Stimulated activated CD4-positive, alpha-beta T cell treated with anti-CD3 and anti-CD28 coated beads, Interleukin-2, amount 100 ng/mL, for 4 hours (primary cell): ENCODE measurements around the gene CA5A.

Experiments used
- DNase-seq: peaks from one replicate; pipeline ENCODE4 v3.0.0-alpha.2; 2020; ENCODE audit warnings: low read depth

The CA5A gene

DNA sequence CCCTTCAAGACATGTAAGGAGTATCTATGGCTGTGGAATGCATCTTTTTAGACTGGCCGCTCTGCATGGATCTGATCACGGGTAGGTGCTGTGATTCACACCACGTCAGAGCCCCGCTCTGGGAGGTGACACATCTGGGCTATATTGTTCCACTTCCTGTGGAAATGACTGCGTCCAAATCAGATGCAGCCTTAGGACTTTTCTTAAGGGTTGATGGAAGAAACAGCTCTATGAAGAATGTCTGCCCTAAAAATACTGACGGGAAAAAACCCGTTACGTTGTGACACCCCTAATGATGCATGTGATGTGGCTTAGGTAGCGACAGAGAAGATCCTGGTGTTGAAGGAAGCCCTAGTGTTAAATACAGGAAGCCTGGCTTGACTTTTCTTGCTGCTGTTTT is 27.1 kb upstream of the CA5A start:
- peak; percentile 72 for DNase-seq

DNA sequence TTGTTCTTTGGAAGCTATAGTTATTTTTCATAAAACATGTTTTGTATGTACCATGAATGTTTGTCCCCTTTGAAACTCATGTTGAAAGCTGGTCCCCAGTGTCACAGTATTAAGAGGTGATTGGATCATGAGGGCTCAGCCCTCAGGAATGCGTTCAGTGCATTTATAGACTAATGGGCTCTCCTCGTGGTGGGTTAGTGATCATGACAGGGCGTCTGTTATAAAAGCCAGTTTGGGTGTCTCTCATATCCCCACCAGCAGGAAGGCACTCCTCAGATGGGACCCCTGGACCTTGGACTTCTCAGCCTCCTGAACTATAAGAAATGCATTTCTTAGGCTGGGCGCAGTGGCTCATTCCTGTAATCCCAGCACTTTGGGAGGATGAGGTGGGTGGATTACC is 25.3 kb upstream of the CA5A start:
- no peak for DNase-seq

DNA sequence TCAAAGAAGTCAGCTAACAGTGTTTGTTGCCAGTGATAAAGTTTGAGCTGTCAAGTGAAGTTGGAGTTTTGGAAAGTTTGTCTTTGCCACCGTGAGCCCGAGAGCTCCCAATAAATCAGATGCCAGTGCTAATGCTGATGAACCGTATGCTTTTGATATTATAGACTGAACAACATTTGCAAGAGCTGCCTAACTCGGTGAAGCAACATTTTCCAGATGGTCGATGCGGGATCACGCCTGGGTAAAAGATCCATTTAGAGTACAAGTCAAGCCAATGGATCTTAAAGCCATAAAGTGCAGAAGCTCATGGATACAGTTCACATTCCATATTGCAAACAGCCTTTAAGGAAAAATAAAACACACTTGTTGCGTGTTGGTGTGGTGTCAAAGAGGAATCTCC is 24.5 kb upstream of the CA5A start:
- no peak for DNase-seq

DNA sequence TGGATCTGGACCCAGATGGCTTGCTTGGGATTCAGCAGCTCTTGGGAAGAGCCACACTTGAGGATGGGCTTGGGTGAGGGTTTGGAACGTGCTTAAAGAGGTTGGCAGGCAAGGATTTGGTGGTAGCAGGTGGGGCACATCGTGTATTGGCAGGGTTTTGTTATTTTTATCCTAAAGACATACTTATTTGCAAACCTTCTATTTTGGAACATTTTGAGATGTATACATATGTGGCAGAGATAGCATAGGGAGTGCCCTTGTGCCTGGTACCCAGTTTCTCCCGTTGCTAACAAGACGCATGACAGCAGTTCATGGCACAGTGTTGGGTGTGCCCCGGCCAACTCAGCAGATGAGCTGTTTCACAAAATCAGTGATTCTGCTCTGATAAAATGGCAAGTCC is 24.0 kb upstream of the CA5A start:
- no peak for DNase-seq

DNA sequence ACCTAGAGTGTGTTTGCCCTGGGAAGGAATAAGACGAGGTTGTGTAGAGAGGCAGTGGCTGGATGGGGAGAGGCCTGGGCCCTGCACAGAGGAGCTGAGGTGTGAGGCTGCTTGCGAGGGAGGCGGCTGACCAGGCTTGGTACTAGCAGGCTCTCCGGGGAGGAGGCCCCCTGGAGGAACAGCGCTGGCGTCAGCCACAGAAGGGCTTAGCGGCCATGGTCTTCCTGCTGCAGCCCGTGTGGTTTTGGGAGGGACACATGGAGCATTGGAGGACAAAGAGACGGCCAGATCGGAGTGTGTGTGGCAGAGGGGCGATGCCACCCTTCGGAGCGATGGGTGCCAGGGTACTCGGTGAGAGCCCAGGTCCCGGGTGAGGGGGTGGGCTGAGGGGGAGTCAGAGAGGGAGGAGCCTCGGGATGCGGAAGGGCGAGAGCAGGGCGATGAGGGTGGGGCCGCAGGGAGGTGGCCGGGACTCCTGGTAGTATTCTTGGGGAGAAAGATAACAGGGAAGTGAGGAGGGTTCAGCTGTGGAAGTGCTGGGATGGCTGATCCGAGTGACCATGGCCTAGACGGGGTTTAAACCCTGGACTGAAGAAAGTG is 23.2 kb upstream of the CA5A start:
- no peak for DNase-seq

DNA sequence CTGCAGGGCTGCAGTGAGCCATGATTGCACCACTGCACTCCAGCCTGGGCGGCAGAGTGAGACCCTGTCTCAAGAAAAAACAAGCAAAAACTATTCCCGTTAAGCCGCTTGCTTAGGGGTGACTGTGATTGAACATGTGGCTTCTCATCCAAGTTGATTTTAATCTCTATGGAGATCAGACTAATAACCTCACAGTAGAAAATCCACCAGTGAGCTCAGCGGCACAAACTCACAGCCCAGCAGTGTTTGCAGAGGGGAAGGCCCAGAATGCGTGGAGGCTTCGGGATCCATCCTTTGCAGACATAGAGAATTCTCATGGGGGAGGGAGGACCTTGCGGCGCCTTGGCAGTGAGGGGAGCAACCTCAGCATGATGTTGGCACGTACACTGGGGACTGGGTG is 22.3 kb upstream of the CA5A start:
- no peak for DNase-seq

DNA sequence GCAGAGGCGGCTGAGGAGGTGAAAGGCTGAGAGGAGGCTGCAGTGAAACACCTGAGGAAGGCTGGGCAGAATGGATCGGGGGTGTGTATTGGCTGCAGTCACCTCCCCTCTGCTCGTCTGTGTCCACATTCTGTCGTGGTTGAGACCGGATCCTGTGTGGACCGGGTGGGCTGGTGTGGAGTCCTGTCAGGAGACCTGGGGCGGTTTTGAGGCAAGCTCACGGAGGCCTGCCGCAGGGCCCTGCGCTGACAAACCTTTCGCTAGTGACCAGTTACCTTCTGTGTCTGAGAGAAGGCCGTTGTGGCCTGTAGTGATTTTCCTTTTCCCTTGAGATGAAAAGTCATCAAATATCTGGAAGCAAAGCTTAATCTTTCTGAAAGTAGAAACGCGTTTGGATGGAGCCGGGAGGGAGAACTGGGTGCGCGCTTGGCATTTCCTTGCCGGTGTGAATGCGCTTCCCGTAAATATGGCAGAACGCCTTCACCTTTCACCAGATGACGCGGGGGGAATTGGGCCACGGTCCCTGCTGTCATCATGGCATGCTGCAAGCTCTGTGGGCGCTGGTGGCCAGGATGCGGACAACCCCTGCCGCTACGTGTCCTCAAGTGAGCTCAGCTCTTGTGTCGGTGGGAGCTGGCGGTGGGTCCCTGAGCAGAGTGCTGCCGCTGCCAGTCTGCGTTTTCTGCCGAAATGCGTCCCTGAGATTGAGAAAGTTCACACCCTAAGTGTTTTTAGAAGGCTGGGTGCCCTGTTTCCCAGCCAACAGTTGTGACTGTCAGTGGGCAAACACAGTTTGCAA is 21.2 kb upstream of the CA5A start:
- no peak for DNase-seq

DNA sequence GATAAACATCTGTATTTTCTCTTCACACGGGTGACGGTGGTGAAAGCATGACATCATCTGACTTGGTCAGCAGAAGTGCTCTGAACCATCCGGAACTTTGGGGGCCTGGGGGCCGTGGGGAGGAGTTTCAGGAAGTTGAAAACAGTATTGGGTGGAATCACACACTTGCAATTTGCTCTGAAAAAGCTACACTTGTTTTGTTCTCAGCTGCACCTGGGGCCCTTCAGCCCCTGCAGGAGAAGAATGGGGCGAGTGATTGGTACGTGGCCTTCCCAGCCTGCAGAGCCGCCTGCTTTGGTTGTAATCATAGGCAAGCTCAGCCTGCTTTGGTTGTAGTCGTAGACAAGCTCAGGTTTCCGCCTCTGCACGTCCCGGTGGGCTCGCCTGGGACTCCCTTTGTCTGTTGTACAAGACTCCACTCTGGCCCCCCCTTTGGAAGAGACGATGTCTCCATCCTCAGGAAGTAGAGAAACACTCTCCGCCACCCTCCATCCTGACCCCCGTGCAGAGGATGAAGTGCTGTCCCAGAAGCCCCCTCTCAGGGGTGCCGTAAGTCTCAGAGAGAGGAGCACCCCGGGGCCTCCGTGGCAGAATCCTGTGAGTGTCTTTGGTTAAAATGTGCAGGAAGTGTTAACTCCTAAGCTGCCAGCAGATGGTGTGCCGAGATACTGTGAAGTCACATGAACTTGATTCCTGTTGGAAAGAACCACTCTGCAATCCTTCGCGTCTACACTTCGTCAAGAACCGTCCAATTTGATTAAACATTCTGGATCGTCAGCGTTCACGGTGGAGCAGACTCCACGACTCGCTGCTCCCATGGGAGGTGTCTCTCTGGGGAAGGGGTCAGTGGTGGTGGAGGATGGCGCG is 20.3 kb upstream of the CA5A start:
- DNase-seq: peak; percentile 45

DNA sequence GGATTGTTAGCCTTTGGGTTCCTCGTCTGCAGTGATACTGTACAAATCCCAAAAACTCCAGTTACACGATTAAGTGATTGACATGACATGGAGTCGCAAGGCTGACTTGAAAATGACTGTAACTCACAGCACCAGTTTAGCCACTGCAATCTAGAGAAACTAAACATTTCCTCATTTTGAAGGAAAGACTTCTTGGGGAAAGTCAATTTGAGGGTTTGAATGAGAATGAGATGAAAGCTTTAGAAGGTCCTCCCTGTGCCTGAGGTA is 19.7 kb upstream of the CA5A start:
- DNase-seq: no peak

DNA sequence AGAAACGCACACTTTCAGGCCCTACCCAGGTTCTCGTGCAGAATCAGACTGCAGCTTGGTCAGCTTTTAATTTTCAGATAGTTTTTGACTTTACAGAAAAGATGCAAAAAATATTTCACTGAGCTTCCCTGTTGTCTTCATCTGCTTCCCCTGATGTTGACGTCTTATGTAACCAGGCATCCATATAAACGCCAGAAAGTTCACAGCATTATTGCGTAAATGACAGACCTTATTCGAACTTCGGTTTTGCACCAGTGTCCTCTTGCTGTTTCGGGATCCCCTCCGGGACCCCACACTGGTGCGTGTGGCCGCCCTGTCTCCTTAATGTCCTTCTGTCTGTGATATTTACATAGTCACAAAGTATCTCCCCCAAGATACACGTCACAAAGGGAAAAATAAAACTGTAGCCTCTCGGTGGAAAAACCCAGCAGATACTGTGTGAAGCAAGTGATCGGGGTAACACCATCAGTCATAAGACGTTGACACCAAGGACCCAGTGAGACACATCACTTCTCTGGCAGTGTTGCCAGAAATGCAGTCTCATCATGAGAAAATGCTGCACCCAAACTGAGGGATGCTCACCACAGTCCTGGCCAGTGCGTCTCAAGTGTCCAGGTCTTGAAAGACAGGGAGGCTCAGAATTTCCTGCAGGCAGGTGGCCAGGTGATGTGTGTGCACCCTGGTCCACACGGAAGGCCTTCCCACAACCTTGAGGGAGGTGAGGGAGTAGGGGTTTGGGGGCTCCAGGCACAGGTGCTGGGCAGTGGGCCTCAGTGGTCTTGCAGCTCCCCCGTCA is 19.2 kb upstream of the CA5A start:
- DNase-seq: no peak

DNA sequence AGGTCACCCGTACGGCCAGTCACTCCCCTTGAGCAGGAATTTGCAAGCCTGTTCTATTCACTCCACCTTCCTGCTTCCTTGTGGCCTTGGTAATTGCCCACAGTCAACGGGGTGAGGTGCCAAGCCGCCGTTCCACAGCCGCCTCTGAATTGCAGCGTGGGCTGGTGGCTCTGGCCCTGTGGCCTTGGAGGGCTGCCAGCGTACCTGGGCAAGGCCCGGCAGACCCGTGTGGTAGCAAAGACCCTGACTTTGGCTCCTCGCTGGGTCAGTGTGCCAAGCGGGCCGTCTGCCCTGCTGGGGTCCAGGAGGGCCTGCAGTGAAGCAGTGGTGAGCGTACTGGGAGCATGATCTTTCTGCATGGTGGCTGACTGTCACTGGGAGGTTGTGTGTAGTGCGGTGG is 18.5 kb upstream of the CA5A start:
- DNase-seq: no peak

DNA sequence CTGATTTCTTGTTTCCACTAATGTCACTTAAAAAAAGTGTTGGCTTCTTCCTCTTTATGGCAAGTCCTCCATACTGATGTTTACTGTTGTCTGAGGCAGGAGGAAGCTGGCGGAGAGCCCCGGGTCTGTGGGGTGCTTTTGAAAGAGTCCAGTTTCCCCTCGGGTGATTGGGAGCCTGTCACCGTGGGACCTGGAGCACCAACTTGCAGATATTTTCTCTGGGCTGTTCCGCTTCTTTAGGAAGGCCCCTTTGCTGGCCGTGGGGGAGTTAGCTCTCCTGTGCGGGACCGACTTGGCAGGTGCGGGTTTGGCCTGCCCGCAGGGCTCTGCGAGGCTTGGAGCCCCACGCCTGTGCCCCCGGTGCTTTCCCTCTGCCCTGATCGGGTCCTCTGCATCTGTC is 18.0 kb upstream of the CA5A start:
- DNase-seq: no peak

DNA sequence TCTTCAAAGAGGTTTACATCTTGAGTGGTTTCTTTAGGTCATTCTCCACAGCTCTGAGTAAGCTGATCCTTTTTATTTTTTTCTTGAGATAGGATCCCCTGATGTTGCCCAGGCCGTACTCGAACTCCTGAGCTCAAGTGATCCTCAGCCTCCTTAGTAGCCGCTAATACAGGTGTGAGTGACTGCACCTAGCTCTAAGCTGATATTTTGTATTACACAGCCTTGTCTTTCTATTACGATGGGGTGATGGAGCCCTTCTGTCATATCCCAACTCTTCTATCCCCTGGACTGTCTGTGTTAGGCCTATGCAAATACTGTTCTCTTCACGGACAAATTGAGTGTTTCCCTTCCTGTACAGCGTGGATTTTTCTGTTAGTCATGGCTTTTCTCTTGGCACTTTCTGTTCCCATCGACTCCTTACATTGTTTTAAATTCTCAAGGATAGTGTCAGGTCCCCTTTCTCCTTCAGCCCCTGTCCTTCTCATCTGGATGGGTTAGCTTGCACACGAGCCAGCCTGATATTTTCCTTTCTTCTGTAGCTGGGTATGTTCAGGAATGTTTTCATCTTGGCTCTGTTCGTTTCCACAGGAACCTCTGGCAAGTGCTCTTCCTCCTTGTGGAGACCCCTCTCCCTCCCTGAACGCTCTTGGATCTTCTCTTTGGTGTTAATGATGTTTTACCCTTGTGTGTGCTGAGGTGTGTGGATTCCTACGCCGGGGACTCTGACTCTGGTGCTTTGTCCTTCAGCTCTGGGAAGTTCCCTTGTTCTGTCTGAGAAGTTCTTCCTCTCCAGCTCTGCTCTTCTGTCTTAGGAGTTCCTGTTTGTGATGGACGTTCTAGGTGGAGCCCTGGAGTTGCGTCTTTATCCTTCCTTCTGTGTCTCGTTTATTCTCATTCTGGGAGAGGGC is 17.2 kb upstream of the CA5A start:
- DNase-seq: no peak

DNA sequence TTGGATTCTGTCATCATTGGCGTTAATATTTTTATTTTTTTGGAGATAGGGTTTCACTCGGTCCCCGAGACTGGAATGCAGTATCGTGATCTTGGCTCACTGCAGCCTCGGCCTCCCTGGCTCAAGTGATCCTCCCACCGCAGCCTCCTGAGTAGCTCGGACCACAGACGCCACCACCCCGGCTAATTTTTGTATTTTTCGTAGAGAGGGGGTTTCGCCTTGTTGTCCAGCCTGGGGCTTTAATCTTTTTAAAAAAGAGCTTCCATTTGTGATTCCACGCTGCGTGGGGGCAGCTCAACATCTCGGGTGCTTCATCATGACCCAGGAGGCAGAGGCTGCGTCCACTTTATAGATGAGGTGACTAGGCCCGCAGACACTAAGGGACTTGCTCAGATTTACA is 16.4 kb upstream of the CA5A start:
- no peak for DNase-seq

DNA sequence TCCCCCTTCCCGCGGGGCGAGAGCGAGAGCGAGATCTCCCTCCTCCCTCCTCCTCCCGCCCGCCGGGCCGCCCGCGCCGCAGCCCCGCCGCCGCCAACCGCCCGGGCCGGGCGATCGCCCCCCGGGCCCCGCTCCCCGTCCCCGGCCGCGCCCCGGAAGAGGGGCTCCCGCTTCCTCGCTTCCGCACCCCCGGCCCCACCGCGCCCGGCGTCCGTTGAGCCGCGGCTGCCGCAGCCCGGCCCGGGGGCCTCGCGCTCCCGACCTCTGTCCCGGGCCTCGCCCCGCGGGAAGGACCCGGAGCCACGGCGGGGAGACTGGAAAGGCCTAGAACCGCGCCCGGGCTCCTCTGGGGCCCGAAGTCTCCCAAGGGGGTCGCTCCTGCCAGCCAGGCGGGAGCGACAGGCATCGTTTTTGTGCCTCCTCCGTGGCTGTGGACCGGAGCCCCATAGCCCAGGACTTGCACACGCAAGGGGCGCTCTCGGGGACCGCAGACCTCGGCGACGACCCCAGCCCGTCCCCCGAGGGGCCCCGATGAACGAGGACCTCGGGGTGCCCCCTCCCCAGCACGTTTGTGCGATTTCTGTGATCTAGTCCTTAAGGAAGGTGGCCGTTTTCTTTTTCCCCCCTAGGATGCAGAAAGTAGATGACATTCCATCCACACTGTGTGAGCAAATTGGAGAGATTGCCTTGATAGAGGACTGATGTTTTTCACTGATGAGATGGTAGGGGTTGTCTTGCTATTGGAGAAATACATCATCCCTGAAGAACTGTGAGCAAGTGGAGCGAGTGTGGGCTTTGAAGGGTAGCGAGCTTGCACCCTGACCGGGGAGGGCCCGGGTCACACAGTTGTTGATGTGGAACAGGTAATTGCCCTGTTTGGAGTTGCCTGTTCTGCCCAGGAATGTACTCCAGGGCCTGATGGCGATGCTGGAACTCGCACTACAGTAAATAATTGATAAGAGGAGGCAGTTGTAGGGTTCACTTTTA is 15.5 kb upstream of the CA5A start:
- no peak for DNase-seq

DNA sequence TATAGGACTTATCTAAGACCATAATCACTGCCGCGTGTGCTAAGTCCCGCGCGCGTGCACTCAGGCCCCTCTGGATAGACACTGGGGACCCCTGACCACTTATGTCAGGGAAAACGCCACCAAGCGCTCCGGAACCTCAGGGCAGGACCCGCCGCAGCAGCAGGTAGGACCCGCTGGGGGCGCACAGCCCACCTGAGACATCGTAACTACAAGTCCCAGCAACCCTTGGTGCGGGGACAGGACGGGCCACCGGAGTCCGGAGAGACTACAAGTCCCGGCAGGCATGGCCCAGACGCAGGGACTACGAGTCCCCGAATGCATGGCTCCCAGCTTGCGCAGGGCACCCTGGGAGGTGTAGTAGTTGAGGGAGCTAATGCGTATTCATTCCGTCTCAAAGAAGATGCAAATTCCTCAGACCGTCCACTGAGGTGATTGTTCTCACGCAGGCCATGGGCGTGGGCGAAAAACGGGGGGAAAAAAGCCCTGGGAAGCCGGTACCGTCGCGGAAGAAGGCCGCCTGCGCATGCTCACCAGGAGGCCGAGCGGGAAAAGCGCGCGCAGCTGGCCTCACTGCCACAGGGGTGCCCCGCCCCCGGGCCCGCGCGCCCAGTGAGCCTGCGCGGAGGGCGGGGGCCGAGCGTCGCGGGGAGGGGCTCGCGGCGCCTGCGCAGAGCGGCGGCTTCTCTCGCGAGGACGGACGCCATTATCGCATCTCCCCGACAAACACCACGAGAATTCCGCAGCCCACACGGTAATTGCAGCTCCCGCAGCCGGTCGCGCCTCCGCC is 14.6 kb upstream of the CA5A start, which contains the start of gene BANP:
TSS of gene BANP (plus strand) at position 670 of the 787 bp plus-strand sequence. CDS start 23,682 bp downstream, outside the sequence.
- DNase-seq: peak; percentile 98

DNA sequence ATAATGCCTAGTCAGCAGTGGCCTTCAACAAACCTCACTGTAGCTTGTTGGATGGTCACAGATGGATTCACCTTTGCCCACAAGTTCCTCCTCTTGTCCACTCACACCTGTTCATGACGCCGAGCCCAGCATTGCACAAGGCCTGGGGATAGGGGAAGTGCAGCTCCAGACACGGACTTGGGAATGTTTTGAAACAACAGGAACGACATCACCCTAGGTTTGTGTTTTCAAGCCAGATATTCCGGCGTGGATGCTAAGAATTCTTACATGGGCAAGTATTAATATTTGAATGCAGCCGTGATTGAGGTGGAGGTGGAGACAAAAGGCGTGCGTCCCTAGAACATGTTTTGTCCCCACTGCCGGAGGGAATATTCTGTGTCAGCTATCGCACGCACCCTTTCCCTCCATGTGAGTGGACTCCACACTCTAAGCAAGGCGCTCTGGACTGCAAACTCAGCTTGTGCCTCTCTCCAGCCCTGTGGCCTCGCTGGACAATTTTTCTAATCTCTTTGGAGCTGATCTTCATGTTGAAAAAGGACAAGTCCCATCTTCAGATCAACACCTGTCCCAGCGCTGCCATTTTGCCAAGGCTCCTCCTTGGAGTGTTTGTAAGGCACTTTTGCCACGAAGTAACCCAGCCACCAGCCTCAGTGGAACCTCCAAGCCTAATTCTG is 12.9 kb upstream of the CA5A start:
- DNase-seq: no peak

DNA sequence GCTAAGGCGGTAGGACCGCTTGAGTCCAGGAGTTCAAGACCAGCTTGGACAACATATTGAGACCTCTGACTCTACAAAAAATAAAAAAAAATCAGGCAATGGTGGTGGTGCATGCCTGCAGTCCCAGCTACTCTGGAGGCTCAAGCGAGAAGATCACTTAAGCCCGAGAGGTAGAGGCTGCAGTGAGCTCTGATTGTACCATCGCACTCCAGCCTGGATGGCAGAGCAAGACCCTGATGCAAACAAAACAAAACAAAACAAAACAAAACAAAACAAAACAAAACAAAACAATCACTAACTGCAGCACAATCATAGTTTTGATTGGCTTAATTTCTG is 12.4 kb upstream of the CA5A start:
- DNase-seq: no peak

DNA sequence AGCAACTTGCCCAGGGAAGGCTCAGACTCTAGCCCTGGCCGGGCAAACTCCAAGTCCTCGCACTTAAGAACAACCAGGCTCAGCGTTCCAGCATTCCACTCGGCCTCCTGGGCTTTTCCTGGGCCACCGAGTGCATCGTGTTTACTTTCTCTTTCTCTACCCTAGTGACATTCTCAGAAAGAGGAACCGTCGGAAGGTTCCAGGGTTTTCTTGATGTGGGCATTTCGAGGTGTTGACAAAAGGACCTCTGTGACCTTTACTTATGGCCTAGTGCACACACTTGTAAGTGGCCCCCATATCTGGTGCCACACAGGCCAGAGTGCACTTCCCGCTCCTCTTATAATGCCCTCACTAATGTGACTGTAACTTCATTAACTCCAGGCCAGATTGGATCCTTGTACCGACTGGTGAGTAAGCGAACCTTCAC is 11.8 kb upstream of the CA5A start:
- no peak for DNase-seq
